SK-N-DZ (cell line): ENCODE data around the gene MAEA.

Experiments
- DNase-seq: peaks from one replicate; pipeline ENCODE4 v3.0.0-alpha.2; 2015; ENCODE audit warnings: low spot score

The MAEA gene

GRCh38 chr4:1299301-1299860 is 9.7 kb downstream of the MAEA start:
- no peak for DNase-seq

DNA sequence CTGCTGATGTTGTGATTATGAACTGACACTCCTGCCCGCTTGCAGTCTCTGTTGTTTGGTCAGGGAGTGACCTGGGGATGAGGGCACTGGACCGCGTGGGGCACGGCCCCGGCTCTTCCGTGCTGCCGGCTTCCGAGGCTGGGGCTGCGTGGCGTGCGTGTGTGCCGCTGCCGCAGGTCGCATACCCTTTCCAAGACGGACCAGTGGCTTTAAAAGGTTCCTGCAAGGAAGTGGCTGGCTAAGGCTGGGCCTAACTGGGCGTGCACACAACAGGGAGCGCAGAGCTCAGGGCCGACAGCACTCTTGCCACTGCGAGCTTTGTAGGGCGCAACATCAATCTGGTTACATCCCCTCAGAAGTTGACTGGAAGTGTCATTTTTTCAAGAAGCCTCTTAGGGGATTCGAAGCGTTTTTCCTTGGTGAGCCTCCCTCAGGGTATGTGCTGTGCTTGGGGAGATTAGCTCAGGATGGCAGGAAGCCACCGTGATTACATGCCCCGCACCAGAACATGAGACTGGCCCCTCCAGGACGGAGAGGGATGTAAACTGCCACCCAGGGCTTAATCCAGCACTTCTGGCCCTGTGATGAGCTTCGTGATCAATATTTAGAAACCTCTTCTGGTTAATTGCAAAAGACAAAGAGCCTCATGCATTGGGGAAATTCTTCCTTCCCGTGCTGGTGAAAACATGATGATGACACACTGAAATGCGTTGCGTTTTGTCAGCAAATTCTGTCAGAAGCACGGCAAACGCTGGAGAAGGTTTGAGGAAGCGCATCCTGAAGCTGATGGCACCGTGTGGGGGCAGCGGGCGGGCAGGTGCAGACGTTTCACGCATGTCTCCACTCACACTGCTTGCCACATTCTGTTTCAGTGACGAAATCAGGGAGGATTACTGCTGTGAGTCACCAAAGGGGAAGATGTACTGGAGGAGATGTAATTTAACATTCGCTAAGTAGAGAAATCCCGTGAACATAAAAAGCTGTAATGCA is 11.1 kb downstream of the MAEA start:
- DNase-seq: no peak

- DNase-seq: no peak
Observed at GRCh38 chr4:1302159-1302558, 12.5 kb downstream of the MAEA start.

DNA sequence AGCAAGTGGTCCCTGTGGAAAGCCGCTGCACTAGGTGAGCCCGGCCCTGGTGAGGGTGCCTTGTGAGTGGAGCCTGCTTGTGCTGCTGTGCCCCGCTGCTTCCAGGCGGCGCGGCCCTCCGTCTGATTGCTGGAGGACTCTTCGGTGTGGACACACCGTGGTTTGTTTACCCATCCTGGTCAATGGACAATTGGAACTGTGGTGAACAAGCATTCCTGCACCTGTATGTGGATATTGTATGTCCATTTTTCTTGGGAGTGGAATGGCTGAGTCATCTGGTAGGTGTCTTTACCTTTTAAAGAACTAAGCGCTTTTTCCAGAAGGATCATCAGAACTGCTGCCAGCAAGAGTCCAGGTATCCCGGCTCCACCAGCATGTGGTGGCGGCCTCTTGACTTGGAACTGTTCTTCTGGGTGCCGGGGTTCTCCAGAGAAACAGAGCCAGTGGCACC is 15.6 kb downstream of the MAEA start:
- no peak for DNase-seq

DNA sequence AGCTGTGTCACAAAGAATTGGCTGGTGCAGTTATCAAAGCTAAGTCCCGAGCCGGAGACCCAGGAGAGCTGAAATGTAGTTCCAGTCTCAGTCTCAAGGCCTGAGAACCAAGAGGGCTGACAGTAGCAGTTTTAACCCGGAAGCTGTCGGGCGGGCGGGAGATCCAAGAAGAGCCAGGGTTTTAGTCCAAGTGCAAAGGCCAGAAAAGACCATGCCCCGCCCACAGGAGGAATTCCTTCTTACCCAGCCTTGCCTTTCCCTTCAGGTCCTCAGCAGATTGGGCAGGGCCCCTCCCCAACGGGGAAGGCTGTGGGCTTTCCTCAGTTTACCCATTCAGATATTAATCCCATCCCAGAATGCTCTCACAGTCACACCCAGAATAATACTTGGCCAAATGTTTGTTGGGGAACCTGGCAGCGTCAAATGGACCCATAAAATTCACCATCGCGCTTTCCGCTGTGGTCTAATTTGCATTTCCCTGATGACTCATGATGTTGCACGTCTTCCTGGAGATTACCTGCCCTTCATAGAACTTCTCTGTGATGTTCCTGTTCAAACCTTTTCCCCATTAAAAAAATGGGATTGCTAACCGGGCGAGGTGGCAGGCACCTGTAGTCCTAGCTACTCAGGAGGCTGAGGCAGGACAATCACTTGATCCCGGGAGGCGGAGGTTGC is 16.2 kb downstream of the MAEA start:
- no peak for DNase-seq

DNA sequence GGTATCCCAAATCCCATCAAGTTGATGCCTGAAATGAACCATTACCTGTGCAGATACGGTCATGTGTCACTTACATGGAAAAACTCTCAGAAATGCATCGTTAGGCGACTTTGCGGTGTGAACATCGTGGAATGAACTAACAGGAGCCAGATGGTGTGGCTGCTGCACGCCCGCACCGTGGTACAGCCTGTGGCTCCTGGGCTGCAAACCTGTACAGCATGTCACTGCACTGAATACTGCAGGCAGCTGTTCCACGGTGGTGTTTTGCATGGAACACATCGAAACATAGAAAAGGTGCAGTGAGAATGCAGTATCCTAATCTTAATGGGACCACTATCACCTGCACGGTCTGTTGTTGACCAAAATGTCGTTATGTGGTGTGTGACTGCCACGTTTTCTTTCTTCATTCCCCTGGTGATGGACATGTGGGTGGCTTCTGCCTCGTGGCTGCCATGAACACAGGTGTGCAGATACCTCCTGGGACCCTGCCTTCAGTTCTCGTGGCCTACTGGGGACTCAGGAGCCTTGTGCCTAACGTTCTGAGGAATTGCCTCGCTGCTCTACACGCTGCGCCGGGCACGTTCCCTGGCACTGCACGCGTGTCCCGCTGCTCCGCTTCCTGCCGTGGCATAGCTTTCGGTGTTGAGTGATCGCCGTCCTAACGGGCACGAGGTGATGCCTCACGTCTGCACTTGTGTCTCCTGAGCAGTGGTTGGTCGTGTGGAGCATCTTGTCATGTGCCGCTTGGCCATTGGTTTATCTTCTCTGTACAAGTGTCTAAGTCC is 18.5 kb downstream of the MAEA start:
- DNase-seq: no peak

DNA sequence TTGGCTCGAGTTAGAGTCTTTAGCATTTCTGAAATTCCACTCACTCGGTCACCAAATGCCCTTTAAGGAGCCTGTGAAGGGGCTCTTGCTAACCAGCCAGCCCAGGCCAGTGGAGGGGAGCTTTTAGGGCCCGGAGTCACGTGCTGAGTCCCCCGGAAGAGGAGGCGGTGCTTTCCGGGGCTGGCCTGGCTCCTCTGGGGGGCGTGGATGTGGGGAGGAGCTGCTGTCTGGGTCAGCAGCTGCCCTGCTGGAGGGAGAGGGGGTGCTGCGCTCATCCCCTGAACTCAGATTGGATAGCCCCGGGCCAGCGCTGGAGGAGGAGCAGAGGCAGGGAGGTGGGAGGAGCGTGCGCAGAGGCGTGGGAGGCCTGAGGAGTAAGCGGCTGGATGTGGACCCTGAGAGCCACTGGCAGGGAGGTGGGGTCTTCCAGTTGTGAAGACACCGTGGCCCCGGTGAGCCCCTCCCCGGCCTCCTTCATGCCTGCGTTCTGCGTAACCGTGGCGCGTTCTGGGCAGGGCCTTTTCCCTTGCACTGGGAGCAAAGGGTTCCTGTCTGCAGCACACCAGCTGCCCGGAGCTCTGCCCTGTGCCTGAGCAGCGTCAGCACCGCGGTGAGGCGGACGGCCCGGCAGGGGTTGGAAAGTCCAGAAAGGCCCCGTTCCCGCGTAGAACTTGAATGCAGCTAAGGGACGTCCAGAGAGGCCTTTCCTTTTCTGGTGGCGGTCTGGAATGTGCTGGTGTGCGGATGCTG is 19.7 kb downstream of the MAEA start:
- DNase-seq: peak; percentile 91

DNA sequence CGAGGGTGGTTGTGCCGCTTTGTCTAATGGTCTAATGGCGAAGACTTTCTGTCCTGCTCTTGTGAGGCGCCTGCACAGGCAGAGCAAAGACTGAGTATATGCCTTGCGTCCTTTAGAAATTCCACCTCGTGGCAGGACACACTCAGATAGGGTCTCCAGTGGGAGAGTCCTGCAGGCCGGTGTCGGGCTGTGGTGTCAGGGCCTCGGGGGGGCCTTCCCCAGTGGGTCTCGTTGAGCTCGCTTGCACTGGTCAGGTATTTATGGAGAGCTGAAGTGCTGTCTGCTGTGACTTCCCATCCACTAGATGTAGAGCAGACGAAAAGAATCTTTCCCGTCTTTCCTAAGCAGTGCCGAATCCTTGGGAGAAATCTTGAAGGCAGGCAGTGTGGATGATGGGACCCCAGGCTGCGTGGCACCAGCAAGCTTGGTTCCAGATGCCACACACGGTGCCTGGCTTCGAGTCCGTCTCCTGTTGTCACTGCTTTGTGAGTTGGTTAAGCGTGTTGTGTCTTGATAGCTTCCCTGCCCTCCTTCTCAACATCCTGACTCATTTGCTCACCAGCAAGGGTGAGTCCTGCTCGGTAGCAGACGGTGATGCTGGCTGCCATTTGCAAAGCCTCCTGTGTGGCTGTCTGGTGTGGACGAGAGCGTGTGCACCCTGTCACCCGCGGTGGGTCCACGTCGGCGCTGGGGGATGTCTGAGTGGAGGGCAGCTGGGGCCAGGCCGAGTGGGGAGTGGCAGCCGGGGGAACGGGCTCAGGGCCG is 20.5 kb downstream of the MAEA start:
- no peak for DNase-seq

DNA sequence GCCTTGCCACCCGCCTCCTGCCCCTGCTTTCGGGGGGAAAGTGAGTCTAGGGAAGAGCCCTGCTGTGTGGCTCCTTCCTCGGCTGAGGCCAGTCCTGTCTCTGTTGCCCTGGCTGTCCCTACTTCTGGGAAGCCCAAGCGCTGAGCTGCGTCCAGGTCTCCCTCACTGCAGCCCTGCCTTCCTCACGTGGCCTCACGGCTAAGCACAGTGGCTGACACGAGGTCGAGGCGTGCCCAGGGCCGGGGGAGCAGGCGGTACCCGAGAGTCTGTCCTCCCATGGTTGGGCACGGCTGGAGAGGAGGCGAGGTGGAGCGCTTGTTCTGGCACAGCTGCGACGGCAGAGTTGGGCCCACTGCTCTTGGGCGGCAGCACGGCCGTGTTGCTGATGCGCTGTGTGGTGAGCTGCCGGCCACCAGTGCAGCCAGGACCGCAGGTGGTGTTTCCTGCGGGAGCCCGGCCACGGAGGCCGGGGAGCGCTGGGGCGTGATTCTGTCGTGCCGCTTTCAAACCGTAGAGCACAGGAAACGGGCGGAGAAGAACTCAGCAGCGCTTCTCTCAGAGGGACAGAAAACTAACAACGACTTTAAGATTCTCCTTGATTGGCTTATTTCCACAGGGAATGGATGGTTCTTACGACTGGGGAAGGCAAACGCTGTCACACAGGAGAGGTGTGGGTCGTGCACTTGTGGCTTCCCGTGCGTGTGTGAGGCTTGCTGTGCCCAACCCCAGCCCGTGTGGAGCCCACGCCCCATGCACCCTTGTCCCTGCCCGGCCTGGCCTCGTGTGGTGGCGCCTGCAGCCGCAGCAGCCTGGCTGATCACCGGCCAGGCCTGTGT is 21.3 kb downstream of the MAEA start:
- DNase-seq: no peak

DNA sequence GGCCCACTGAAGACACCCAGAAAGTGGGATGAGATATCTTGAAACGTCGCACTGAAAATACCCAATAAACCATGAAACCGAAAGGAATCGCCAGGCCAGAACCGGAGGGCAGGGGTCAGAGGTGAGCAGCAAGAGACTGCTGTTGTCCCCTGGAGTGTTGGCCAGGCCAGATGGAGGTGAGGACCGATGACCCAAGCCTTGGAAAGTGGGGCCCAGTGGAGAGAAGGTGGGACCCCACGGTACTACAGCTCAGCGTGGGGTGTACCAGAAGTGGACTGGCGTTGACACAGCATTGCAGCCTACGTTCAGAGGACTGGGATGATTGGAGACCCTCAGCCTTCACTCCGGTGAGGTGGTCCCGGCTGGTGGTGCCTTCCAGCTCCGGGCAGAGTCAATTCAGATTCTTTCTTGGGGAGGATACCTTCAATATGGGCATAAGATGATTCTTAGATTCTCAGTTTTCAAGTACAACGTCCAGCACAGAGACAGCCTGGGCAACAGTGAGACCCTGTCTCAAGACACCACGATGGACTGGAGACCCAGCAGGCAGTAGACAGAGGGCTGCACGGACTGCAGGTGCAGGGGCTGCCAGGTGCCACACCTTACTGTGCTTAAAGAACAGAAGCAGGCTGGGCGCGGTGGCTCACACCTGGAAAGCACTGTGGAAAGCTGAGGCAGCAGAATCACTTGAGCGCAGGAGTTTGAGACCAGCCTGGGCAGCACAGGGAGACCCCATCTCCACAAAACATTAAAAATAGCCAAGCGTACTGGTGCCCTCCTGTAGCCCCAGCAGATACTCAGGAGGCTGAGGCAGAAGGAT is 23.3 kb downstream of the MAEA start:
- DNase-seq: no peak

- no peak for DNase-seq
Observed at GRCh38 chr4:1315306-1315705, 25.6 kb downstream of the MAEA start.

GRCh38 chr4:1315836-1316536 is 26.3 kb downstream of the MAEA start:
- DNase-seq: no peak

- no peak for DNase-seq
Observed at GRCh38 chr4:1316537-1317168, 27.0 kb downstream of the MAEA start.

- no peak for DNase-seq
Observed at GRCh38 chr4:1317177-1318045, 27.7 kb downstream of the MAEA start.

GRCh38 chr4:1318046-1318375 is 28.3 kb downstream of the MAEA start:
- no peak for DNase-seq

- no peak for DNase-seq
Observed at GRCh38 chr4:1318488-1319213, 29.0 kb downstream of the MAEA start.
